GM12874 (cell line): ENCODE results near the gene SPC24.

Source experiments
- TF ChIP-seq, protein P1 (sequence below): IDR thresholded peaks from 2 replicates; pipeline ENCODE4 v1.5.1; 2011; ENCODE audit warnings: low read depth, mild to moderate bottlenecking, control low read depth, low read length, moderate library complexity; ENCODE audit not compliant: insufficient read depth

Gene SPC24

DNA sequence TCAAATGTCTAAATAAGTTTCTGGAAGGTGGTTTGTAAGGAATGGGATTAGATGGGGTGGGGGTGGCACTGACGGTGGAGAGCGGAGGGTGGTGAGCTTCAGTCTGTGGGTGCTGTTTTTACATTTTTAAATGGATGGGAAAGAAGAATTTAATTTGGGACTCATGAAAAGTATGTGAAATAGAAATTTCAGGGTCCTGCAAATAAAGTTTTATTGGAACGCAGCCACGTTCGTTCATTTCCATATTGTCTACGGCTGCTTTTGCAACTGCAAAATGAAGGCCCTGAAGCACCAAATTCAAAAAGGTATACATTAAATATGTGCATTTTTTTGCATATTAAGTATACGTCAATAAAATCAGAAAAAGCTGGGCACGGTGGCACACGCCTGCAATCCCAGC is 31.9 kb upstream of the SPC24 start:
- TF ChIP-seq, protein P1, sequence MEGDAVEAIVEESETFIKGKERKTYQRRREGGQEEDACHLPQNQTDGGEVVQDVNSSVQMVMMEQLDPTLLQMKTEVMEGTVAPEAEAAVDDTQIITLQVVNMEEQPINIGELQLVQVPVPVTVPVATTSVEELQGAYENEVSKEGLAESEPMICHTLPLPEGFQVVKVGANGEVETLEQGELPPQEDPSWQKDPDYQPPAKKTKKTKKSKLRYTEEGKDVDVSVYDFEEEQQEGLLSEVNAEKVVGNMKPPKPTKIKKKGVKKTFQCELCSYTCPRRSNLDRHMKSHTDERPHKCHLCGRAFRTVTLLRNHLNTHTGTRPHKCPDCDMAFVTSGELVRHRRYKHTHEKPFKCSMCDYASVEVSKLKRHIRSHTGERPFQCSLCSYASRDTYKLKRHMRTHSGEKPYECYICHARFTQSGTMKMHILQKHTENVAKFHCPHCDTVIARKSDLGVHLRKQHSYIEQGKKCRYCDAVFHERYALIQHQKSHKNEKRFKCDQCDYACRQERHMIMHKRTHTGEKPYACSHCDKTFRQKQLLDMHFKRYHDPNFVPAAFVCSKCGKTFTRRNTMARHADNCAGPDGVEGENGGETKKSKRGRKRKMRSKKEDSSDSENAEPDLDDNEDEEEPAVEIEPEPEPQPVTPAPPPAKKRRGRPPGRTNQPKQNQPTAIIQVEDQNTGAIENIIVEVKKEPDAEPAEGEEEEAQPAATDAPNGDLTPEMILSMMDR = no peak

DNA sequence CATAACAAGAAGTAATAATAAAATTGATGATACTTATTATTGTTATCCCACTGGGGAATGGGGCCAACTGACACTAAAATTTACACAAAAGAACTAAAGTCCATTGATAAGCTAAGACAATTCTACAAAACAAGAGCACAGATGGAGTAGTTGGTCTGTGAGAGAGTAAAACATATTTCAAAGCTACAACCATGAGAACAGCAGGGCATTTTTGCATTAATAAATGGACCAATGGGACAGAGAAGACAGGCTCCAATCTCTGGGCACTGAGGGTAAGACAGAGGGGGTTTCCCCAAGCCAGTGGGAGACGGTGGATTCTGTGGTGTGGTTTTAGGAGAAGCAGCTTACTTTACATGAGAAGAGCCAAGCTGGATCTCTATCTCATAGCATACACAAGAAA is 27.4 kb upstream of the SPC24 start:
- TF ChIP-seq, protein P1 = no peak

GRCh38 chr19:11181488-11181887 is 25.9 kb upstream of the SPC24 start:
- TF ChIP-seq, protein P1 = no peak

GRCh38 chr19:11180346-11180745 is 24.8 kb upstream of the SPC24 start:
- TF ChIP-seq, protein P1 = no peak

DNA sequence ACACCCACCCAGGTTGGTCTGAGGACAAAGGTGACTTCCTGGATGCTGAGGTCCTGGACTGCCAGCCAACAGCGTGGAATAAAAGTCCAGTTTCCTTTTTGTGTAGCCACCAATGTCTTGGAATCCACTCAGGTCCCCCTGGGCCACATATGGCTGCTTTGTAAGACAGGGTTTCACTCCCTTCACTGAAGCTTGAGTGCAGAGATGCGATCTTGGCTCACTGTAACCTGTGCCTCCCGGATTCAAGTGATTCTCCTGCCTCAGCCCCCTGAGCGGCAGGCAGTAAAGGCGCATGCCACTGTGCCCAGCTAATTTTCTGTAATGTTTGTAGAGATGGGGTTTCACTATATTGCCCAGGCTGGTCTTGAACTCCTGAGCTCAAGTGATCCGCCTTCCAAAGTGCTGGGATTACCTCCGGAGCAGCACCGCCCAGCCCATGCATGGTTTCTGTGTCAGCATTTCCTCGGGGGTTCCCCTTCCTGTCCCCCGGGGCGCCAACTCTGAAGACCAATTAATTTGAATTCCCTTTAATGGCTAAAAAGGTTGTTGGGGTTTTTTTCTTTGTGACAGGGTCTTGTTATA is 24.2 kb upstream of the SPC24 start:
- TF ChIP-seq, protein P1 = no peak

- TF ChIP-seq, protein P1 = no peak
These were observed 22.0 kb upstream of the SPC24 start for GRCh38 chr19:11177592-11177991.

- TF ChIP-seq, protein P1 = no peak
These were observed 21.0 kb upstream of the SPC24 start for GRCh38 chr19:11176466-11177193.
